Stimulated activated CD8-positive, alpha-beta memory T cell treated with anti-CD3 and anti-CD28 coated beads, Interleukin-12 subunit alpha, Interleukin-12 subunit beta, amount 100 ng/mL, for 24 hours (primary cell): ENCODE data around the gene CCR5AS.

Experiments
- DNase-seq: peaks from one replicate; pipeline ENCODE4 v3.0.0-alpha.2; 2020; ENCODE audit errors: extremely low read depth

CCR5AS gene

GRCh38 chr3:46314517-46314916 is 92.3 kb downstream of the CCR5AS start:
- no peak for DNase-seq
